Measurements from ENCODE around the gene C14orf180. TPM values are rescaled to one million over a fixed set of nuclear protein-coding genes. Genes with fewer than 3 reads are reported as not detected.
"Not testable (repeated sequence)": the region's sequence is repeated elsewhere in the genome, so short reads cannot be mapped to it uniquely, and the experiment has no call there.

Gene C14orf180
- total RNA-seq, 2 donors from 2014 or later = 0.32 TPM; not detected in 1

DNA sequence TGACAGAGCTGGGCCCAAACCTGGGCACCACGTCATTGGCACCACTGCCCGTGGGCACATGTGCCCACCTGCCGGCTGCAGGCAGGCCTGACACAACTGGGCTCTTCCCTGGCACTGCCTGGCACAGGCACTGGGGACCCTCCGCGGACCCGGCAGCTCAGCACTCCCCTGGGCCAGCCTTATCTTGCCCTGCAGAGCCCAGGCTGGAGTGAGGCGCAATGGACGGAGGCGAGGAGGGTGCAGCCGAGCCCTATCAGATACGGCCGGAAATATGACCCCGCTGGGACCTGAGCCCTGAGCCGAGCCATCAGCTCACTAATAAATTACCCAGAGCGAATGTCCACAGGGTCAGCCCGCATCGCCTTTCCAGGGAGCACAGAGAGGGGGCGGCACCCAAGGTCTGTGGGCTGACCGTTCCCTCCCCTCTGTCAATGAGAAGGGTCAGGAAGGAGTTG is 1.7 kb upstream of the C14orf180 start:
- intact Hi-C loops (cut with DNase I) = no loop called here
- Histone ChIP-seq H3K9me3 (no peaks in the 10 kb centered on the region), H3K27me3 (replicated peaks; ENCODE audit: insufficient read depth) (no peaks in the 10 kb centered on the region), H3K36me3 (no peaks in the 10 kb centered on the region), H3K4me3 (no peak overlapping the region), H3K27ac (no peak overlapping the region), H3K4me1 (replicated peaks) (no peaks in the 10 kb centered on the region)
- no peak for DNase-seq (ENCODE audit: low spot score)
- WGBS = 77% methylated on average over 18 of the region's 19 CpGs
- TF ChIP-seq POLR2AphosphoS5 (IDR thresholded peaks at IDR 0.05) = no peak
- TF ChIP-seq POLR2A (IDR thresholded peaks at IDR 0.05) = no peak
- TF ChIP-seq, protein P1, sequence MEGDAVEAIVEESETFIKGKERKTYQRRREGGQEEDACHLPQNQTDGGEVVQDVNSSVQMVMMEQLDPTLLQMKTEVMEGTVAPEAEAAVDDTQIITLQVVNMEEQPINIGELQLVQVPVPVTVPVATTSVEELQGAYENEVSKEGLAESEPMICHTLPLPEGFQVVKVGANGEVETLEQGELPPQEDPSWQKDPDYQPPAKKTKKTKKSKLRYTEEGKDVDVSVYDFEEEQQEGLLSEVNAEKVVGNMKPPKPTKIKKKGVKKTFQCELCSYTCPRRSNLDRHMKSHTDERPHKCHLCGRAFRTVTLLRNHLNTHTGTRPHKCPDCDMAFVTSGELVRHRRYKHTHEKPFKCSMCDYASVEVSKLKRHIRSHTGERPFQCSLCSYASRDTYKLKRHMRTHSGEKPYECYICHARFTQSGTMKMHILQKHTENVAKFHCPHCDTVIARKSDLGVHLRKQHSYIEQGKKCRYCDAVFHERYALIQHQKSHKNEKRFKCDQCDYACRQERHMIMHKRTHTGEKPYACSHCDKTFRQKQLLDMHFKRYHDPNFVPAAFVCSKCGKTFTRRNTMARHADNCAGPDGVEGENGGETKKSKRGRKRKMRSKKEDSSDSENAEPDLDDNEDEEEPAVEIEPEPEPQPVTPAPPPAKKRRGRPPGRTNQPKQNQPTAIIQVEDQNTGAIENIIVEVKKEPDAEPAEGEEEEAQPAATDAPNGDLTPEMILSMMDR (IDR thresholded peaks at IDR 0.05) = no peak

DNA sequence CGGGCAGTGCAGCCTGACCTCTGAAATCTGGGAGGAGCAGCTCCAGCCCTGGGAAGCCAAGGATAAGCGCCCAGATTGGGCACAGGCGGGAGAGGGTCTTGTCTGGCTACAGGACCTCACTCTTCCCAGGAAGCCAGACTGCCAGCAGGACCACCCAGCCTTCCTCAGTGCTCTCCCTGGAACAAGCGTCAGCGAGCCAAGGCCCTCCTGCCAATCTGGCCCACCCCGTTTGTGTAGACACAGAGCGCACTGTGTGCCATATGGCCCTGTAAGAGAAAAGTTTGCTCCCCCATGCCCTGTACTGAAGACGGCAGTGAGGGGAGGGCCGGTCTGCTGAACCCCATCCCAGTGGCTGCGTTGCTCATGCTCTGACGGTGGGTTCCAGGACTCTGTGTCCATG is 1.2 kb upstream of the C14orf180 start:
- Histone ChIP-seq H3K4me3 (no peak overlapping the region), H3K36me3 (no peaks in the 10 kb centered on the region), H3K9me3 (no peaks in the 10 kb centered on the region), H3K27me3 (replicated peaks; ENCODE audit: insufficient read depth) (no peaks in the 10 kb centered on the region), H3K27ac (no peak overlapping the region), H3K4me1 (replicated peaks) (no peaks in the 10 kb centered on the region)
- no peak for TF ChIP-seq POLR2AphosphoS5 (IDR thresholded peaks at IDR 0.05)
- no peak for TF ChIP-seq POLR2A (IDR thresholded peaks at IDR 0.05)
- TF ChIP-seq, protein P1 (IDR thresholded peaks at IDR 0.05) = no peak
- WGBS = 86% methylated on average over 10 of the region's 11 CpGs
- no peak for DNase-seq (ENCODE audit: low spot score)
- intact Hi-C loops (cut with DNase I) = no loop called here

DNA sequence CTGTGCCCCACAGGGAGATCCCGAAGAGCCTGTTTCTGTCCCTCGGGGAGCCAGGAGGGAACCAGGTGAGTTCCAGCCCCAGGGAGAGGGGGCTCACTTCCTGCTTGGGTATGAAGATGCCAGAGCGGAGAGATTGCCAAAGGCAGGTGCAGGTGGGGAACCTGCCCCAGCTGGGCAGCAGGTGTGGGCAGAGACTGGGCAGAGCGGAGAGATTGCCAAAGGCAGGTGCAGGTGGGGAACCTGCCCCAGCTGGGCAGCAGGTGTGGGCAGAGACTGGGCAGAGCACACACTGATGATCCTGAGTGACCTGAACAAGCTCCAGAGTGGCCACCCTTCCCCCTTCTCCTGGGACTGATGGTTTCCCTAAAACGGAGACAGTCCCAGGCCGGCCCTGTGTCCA is 375 bp downstream of the C14orf180 start:
- H3K27me3 ChIP-seq (replicated peaks; ENCODE audit: insufficient read depth); DNase-seq (ENCODE audit: low spot score); H3K36me3 ChIP-seq; H3K27ac ChIP-seq; H3K4me3 ChIP-seq; H3K4me1 ChIP-seq (replicated peaks); H3K9me3 ChIP-seq; intact Hi-C loops (cut with DNase I): not testable (repeated sequence)
- 55% methylated on average over 4 of the region's 6 CpGs for WGBS

DNA sequence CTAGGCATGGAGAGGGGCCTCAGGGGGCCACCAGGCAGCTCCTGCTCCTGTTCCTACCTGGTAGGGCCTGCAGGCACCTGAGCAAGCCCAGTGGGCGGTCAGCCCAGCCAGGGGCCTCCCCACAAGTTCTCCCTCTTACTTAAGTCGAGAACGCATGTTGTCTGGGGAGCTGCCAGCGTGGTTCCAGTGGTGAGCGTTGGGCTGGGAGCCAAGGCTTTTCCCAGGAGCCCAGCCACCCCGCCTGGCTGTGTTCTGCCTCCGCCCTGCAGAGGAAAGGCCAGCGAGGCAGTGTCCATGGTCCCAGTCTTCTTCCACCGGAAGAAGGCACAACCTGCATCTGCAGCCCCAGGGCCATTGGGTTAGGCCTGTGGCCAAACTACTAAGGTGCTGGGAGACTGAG is 1.4 kb downstream of the C14orf180 start:
- TF ChIP-seq POLR2A (IDR thresholded peaks at IDR 0.05) = no peak
- TF ChIP-seq POLR2AphosphoS5 (IDR thresholded peaks at IDR 0.05) = no peak
- TF ChIP-seq, protein P1 (IDR thresholded peaks at IDR 0.05) = no peak
- 26% methylated on average over 8 of the region's 9 CpGs for WGBS
- H3K27ac ChIP-seq = no peak overlapping the region
- H3K4me3 ChIP-seq = no peak overlapping the region
- H3K36me3 ChIP-seq = no peaks in the 10 kb centered on the region
- no peaks in the 10 kb centered on the region for H3K27me3 ChIP-seq (replicated peaks; ENCODE audit: insufficient read depth)
- no peaks in the 10 kb centered on the region for H3K9me3 ChIP-seq
- no peaks in the 10 kb centered on the region for H3K4me1 ChIP-seq (replicated peaks)
- intact Hi-C loops (cut with DNase I) = no loop called here
- DNase-seq (ENCODE audit: low spot score) = no peak

DNA sequence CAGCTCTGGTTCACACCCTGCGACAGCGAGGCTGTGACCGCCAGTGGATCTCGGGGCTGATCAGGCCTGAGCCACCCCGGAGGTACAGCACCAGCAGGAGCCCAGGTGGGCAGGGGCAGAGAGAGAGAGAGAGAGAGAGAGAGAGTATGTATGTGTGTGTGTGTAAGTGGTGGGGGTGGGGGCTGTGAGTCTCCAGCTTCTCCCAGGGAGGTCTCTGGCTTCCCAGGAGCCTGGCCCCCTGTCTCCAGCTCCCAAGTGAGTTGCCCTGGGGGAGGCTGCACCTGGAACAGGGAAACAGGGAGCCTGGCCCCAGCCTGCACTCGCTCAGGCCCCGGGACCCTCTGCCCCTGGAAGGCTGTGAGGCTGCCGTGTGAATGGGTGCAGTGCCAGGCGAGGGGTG is 2.0 kb downstream of the C14orf180 start:
- TF ChIP-seq POLR2AphosphoS5 (IDR thresholded peaks at IDR 0.05) (no peak), POLR2A (IDR thresholded peaks at IDR 0.05) (no peak)
- TF ChIP-seq, protein P1 (IDR thresholded peaks at IDR 0.05) = no peak
- Histone ChIP-seq H3K36me3 (no peaks in the 10 kb centered on the region), H3K4me3 (no peak overlapping the region), H3K9me3 (no peaks in the 10 kb centered on the region), H3K4me1 (replicated peaks) (no peaks in the 10 kb centered on the region), H3K27me3 (replicated peaks; ENCODE audit: insufficient read depth) (no peaks in the 10 kb centered on the region), H3K27ac (no peak overlapping the region)
- intact Hi-C loops (cut with DNase I) = no loop called here
- WGBS = 88% methylated on average over 9 of the region's 9 CpGs
- DNase-seq (ENCODE audit: low spot score) = no peak

Measured in prostate gland (tissue), 2 donors.